Measurements from ENCODE around the gene C12orf75. TPM values are rescaled to one million over a fixed set of nuclear protein-coding genes. Genes with fewer than 3 reads are reported as not detected.

The C12orf75 gene
- total RNA-seq, 4 donors from 2014 or later: 8.5 to 56.3 (median 13.7) TPM

GRCh38 chr12:105334582-105334981 lies 4.1 kb downstream of the C12orf75 start:
- H3K9me3 ChIP-seq: no peaks in the 10 kb centered on the region
- intact Hi-C loops (cut with DNase I): no loop called here
- no peak overlapping the region for H3K27ac ChIP-seq
- H3K4me1 ChIP-seq: peaks cover 12 to 33% (median 18%) of the 10 kb centered on the region in 3 donors
- H3K4me3 ChIP-seq: no peak overlapping the region
- no peaks in the 10 kb centered on the region for H3K27me3 ChIP-seq
- TF ChIP-seq POLR2A (IDR thresholded peaks at IDR 0.05): no peak
- no peak for TF ChIP-seq CTCF (IDR thresholded peaks at IDR 0.05)
- H3K36me3 ChIP-seq: no peaks in the 10 kb centered on the region
- 82 to 84% methylated on average over 4 of the region's 4 CpGs for WGBS, 2 donors
- no peak for DNase-seq

DNA sequence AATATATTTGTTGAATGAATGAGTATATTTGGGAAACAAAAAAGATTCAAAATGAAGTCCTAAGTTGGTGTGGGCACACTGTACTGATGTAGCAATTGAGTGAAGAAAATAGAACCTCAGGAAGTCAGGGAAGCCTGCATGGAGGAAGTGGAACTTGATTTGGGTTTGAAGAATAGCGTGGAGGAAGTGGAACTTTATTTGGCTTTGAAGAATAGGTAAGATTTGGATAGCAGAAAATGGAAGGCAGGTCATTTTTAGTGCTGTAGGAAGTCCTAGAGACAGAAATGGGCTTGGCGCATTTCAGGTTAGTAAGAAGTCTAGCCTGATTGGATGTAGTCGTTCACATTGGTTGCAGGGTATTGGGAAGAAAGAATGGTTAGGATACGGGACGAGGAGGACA lies 5.4 kb downstream of the C12orf75 start:
- H3K4me3 ChIP-seq: no peak overlapping the region
- H3K4me1 ChIP-seq: peaks cover 7 to 23% (median 12%) of the 10 kb centered on the region in 3 donors
- peaks cover 0 to 9% (median 0%) of the 10 kb centered on the region in 3 donors for H3K9me3 ChIP-seq
- no peaks in the 10 kb centered on the region for H3K27me3 ChIP-seq
- H3K27ac ChIP-seq: no peak overlapping the region
- H3K36me3 ChIP-seq: no peaks in the 10 kb centered on the region
- 89 to 90% methylated on average over 5 of the region's 5 CpGs for WGBS, 2 donors
- TF ChIP-seq CTCF (IDR thresholded peaks at IDR 0.05): no peak
- no peak for TF ChIP-seq POLR2A (IDR thresholded peaks at IDR 0.05)
- intact Hi-C loops (cut with DNase I): no loop called here
- DNase-seq: no peak

GRCh38 chr12:105336411-105336810 lies 5.9 kb downstream of the C12orf75 start:
- no peak for DNase-seq
- Histone ChIP-seq H3K36me3 (no peaks in the 10 kb centered on the region), H3K4me3 (no peak overlapping the region), H3K9me3 (peaks cover 0 to 9% (median 0%) of the 10 kb centered on the region in 3 donors), H3K4me1 (peaks cover 7 to 18% (median 9%) of the 10 kb centered on the region in 3 donors), H3K27me3 (no peaks in the 10 kb centered on the region), H3K27ac (no peak overlapping the region)
- intact Hi-C loops (cut with DNase I): no loop called here
- WGBS, 2 donors: 93 to 96% methylated on average over 7 of the region's 7 CpGs
- TF ChIP-seq CTCF (IDR thresholded peaks at IDR 0.05) (no peak), POLR2A (IDR thresholded peaks at IDR 0.05) (no peak)

- intact Hi-C loops (cut with DNase I): no loop called here
- DNase-seq: no peak
- WGBS, 2 donors: 82 to 92% methylated on average over 3 of the region's 3 CpGs
- Histone ChIP-seq H3K27ac (no peak overlapping the region), H3K4me1 (peaks cover 0 to 8% (median 1%) of the 10 kb centered on the region in 3 donors), H3K9me3 (peaks cover 0 to 9% (median 0%) of the 10 kb centered on the region in 3 donors), H3K4me3 (no peak overlapping the region), H3K27me3 (no peaks in the 10 kb centered on the region), H3K36me3 (no peaks in the 10 kb centered on the region)
- no peak for TF ChIP-seq CTCF (IDR thresholded peaks at IDR 0.05)
- no peak for TF ChIP-seq POLR2A (IDR thresholded peaks at IDR 0.05)
These were observed 6.9 kb downstream of the C12orf75 start for GRCh38 chr12:105337391-105337790.

DNA sequence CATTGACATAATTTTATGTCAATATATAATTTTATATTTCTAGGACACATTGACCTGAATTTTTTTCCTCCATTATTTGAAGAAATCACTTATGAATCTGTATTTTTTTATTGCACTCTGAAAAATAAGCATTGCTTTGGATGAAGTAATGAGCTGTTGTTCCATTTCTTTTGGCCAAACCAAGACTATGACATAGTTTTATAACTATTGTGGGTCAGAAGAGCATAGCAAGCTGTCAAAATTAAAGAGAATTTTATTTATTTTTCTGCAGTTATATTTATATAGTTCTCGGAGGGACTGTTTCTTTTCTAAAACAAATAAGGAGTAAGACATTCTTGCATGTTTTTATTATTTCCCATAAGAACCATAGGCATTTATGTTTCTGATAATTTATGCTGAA lies 8.5 kb downstream of the C12orf75 start:
- TF ChIP-seq POLR2A (IDR thresholded peaks at IDR 0.05): no peak
- TF ChIP-seq CTCF (IDR thresholded peaks at IDR 0.05): no peak
- no peaks in the 10 kb centered on the region for H3K4me1 ChIP-seq
- H3K36me3 ChIP-seq: no peaks in the 10 kb centered on the region
- no peak for DNase-seq
- no peak overlapping the region for H3K4me3 ChIP-seq
- intact Hi-C loops (cut with DNase I): no loop called here
- H3K27ac ChIP-seq: no peak overlapping the region
- WGBS, 2 donors: 68 to 75% methylated on average over 1 of the region's 1 CpG
- no peaks in the 10 kb centered on the region for H3K27me3 ChIP-seq
- H3K9me3 ChIP-seq: peaks cover 0 to 9% (median 0%) of the 10 kb centered on the region in 3 donors
